GM18870 (cell line): ENCODE results near the gene LRRC27.
"Not testable (repeated sequence)": the region's sequence is repeated elsewhere in the genome, so short reads cannot be mapped to it uniquely, and the experiment has no call there.

Experiments used
- ATAC-seq: cut with Tn5 transposase; IDR thresholded peaks from one replicate; pipeline ENCODE4 v1.9.1; 2021; ENCODE audit warnings: moderate library complexity; ENCODE audit not compliant: unreplicated experiment

The LRRC27 gene

GRCh38 chr10:132313865-132314264, 18.1 kb upstream of the LRRC27 start:
- no peak for ATAC-seq

GRCh38 chr10:132314336-132314735, 17.7 kb upstream of the LRRC27 start:
- ATAC-seq = no peak

- ATAC-seq = not testable (repeated sequence)
Measured at GRCh38 chr10:132314881-132315280, 17.1 kb upstream of the LRRC27 start.

- ATAC-seq = no peak
Measured at GRCh38 chr10:132316133-132316532, 15.9 kb upstream of the LRRC27 start.

- ATAC-seq = not testable (repeated sequence)
Measured at GRCh38 chr10:132317477-132317876, 14.5 kb upstream of the LRRC27 start.

GRCh38 chr10:132319853-132320653, 11.9 kb upstream of the LRRC27 start:
- ATAC-seq = peak; percentile 98

GRCh38 chr10:132320654-132321469, 11.1 kb upstream of the LRRC27 start:
- no peak for ATAC-seq

- ATAC-seq = no peak
Measured at GRCh38 chr10:132321726-132322125, 10.3 kb upstream of the LRRC27 start.

- ATAC-seq = no peak
Measured at GRCh38 chr10:132322586-132323048, 9.4 kb upstream of the LRRC27 start.

- ATAC-seq = no peak
Measured at GRCh38 chr10:132324186-132324585, 7.8 kb upstream of the LRRC27 start.

- no peak for ATAC-seq
Measured at GRCh38 chr10:132326344-132326889, 5.6 kb upstream of the LRRC27 start.

GRCh38 chr10:132326925-132327324, 5.1 kb upstream of the LRRC27 start:
- ATAC-seq = no peak

GRCh38 chr10:132328106-132328505, 3.9 kb upstream of the LRRC27 start:
- ATAC-seq = no peak

GRCh38 chr10:132328738-132329137, 3.3 kb upstream of the LRRC27 start:
- no peak for ATAC-seq

GRCh38 chr10:132329565-132330485, 2.2 kb upstream of the LRRC27 start:
- ATAC-seq = no peak

- no peak for ATAC-seq
Measured at GRCh38 chr10:132330486-132330833, 1.5 kb upstream of the LRRC27 start.

- ATAC-seq = peak; percentile 32
Measured at GRCh38 chr10:132332433-132332754, 401 bp downstream of the LRRC27 start.

- no peak for ATAC-seq
Measured at GRCh38 chr10:132333386-132333785, 1.4 kb downstream of the LRRC27 start.

GRCh38 chr10:132334631-132335188, 2.7 kb downstream of the LRRC27 start:
- ATAC-seq = no peak
